Mesothelial cell of epicardium (in vitro differentiated cells): Measurements from ENCODE around the gene AGFG2. TPM values are rescaled to one million over a fixed set of nuclear protein-coding genes. Genes with fewer than 3 reads are reported as not detected.

Experiments used
- DNase-seq, 2 experiments: peaks; one replicate each; pipeline ENCODE4 v3.0.0; 2021; ENCODE audit warnings: low spot score in 2 of 2; ENCODE audit not compliant: unreplicated experiment in 2 of 2
- H3K27ac Mint-ChIP-seq: 2 replicates; pipeline ENCODE4 v1.8.0; 2021; ENCODE audit warnings: mixed read lengths
- H3K27me3 Mint-ChIP-seq: 2 replicates; pipeline ENCODE4 v1.8.0; 2021; ENCODE audit warnings: low read depth, mixed read lengths
- H3K36me3 Mint-ChIP-seq: 2 replicates; pipeline ENCODE4 v1.8.0; 2021; ENCODE audit warnings: mixed read lengths
- H3K4me1 Mint-ChIP-seq: 2 replicates; pipeline ENCODE4 v1.8.0; 2021; ENCODE audit warnings: mixed read lengths
- H3K4me3 Mint-ChIP-seq: 2 replicates; pipeline ENCODE4 v1.8.0; 2021; ENCODE audit warnings: mild to moderate bottlenecking, moderate library complexity, mixed read lengths
- H3K9me3 Mint-ChIP-seq: 2 replicates; pipeline ENCODE4 v1.8.0; 2021; ENCODE audit warnings: mixed read lengths
- CTCF ChIP-seq: fragments of 200-600 bp; sonication (generic); IDR thresholded peaks from one replicate; pipeline ENCODE4 v1.5.0; 2021; ENCODE audit warnings: antibody characterized with exemption; ENCODE audit not compliant: unreplicated experiment
- total RNA-seq: library from RNA; stranded (reverse); gene quantifications from 3 replicates; pipeline ENCODE4 v1.2.1, GENCODE V29; 2021

The AGFG2 gene
- total RNA-seq, 1 donor from 2014 or later, result 9.1 TPM

- no peaks in the 10 kb centered on the region for H3K27me3 Mint-ChIP-seq
- DNase-seq, result no peak
- no peaks in the 10 kb centered on the region for H3K9me3 Mint-ChIP-seq
- TF ChIP-seq CTCF, result no peak
- H3K4me3 Mint-ChIP-seq, result no peak overlapping the region
- H3K27ac Mint-ChIP-seq, result no peak overlapping the region
- H3K4me1 Mint-ChIP-seq, result peaks cover 19% of the 10 kb centered on the region
- peaks cover 7% of the 10 kb centered on the region for H3K36me3 Mint-ChIP-seq
Observed at GRCh38 chr7:100575206-100575631, 36.2 kb downstream of the AGFG2 start.

DNA sequence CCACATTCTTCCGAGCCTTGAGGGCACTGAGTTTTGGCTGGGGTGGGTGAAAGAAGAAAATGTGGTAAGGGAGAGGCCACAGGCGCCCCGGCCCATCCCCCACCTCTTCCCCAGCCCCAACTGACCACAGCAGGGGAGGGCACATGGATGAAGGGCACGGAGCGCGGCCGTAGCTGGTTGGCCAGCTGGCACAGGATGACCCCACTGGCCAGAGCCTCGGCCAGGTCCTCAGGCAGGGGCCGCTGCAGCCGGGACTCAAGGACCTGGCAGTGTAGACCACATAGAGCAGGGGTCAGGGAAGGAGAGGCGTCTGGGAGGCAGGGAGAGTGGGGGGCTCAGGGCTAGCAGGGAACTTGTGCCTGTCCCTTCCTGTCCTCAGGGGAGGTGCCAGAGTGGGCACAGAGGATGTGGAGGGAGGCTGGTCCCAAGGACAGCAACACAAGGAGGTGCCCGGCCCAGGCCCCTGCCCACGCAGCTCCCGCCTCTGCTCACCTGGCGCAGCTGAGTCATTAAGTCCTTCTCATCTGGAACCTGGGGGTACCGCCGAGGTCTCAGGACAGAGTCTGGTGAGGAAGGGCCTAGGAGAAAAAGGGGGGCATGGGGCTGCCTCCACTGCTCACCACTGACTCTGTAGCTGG lies 36.9 kb downstream of the AGFG2 start:
- Mint-ChIP-seq H3K36me3 (peaks cover 7% of the 10 kb centered on the region), H3K9me3 (no peaks in the 10 kb centered on the region), H3K4me1 (peaks cover 17% of the 10 kb centered on the region), H3K4me3 (no peak overlapping the region), H3K27ac (no peak overlapping the region), H3K27me3 (no peaks in the 10 kb centered on the region)
- no peak for TF ChIP-seq CTCF
- DNase-seq, result no peak

- H3K4me1 Mint-ChIP-seq, result peaks cover 11% of the 10 kb centered on the region
- DNase-seq, result no peak
- TF ChIP-seq CTCF, result no peak
- H3K36me3 Mint-ChIP-seq, result peaks cover 7% of the 10 kb centered on the region
- H3K27ac Mint-ChIP-seq, result no peak overlapping the region
- H3K4me3 Mint-ChIP-seq, result no peak overlapping the region
- H3K9me3 Mint-ChIP-seq, result no peaks in the 10 kb centered on the region
- no peaks in the 10 kb centered on the region for H3K27me3 Mint-ChIP-seq
Observed at GRCh38 chr7:100576384-100576993, 37.5 kb downstream of the AGFG2 start.

GRCh38 chr7:100577103-100577502 lies 38.1 kb downstream of the AGFG2 start:
- H3K27me3 Mint-ChIP-seq, result no peaks in the 10 kb centered on the region
- no peak overlapping the region for H3K4me3 Mint-ChIP-seq
- peaks cover 5% of the 10 kb centered on the region for H3K4me1 Mint-ChIP-seq
- H3K36me3 Mint-ChIP-seq, result peaks cover 7% of the 10 kb centered on the region
- no peak overlapping the region for H3K27ac Mint-ChIP-seq
- no peak for TF ChIP-seq CTCF
- no peaks in the 10 kb centered on the region for H3K9me3 Mint-ChIP-seq
- DNase-seq, result no peak

- Mint-ChIP-seq H3K4me1 (peaks cover 4% of the 10 kb centered on the region), H3K27ac (no peak overlapping the region), H3K9me3 (no peaks in the 10 kb centered on the region), H3K36me3 (peaks cover 7% of the 10 kb centered on the region), H3K4me3 (no peak overlapping the region), H3K27me3 (no peaks in the 10 kb centered on the region)
- TF ChIP-seq CTCF, result no peak
- no peak for DNase-seq
Observed at GRCh38 chr7:100577507-100577906, 38.5 kb downstream of the AGFG2 start.
